ENCODE data around the gene HES3.

DNA sequence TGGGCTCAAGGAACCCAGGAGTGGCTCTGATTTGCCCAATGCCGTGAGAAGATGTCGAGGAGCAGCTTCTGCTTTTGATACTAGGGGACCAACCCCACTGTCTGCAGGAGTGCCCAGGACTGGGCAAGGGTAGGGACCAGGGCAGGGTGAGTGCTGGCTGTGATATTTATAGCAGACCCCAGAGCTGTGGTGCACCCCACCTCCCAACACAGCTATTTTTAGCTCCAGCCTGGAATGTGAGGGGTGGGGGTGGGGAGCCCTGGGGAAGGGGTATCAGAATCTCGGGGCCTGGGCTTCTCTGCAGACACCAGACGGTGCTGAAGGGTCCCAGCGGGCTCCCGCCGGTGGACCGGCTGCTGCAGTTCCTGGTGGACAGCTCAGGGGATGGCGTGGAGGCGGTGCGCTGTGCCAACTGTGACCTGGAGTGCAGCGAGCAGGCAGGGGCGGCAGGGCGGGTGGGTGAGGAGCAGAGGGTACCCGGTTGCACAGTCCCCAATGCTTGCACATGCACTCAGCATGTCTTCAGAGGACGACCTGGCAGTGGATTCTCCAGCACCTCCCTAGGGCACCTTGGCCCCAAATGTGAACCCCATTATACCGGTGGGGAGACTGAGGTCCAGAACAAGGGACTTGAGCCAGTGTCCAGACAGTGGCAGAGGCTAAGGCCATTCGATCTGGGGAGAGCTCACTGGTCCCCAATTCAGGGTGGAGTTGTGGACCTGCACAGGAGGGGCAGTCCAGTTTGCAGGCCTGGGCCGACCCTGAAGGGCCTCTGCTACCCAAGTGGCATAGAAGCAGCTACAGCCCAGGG lies 36.7 kb upstream of the HES3 start:
- TF ChIP-seq, protein P1, sequence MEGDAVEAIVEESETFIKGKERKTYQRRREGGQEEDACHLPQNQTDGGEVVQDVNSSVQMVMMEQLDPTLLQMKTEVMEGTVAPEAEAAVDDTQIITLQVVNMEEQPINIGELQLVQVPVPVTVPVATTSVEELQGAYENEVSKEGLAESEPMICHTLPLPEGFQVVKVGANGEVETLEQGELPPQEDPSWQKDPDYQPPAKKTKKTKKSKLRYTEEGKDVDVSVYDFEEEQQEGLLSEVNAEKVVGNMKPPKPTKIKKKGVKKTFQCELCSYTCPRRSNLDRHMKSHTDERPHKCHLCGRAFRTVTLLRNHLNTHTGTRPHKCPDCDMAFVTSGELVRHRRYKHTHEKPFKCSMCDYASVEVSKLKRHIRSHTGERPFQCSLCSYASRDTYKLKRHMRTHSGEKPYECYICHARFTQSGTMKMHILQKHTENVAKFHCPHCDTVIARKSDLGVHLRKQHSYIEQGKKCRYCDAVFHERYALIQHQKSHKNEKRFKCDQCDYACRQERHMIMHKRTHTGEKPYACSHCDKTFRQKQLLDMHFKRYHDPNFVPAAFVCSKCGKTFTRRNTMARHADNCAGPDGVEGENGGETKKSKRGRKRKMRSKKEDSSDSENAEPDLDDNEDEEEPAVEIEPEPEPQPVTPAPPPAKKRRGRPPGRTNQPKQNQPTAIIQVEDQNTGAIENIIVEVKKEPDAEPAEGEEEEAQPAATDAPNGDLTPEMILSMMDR (IDR thresholded peaks at IDR 0.05) = no peak
- no peak for TF ChIP-seq POLR2A (IDR thresholded peaks at IDR 0.05)

Data from body of pancreas (tissue), 4 donors.